Measurements from ENCODE around the gene ANKDD1B.

GRCh38 chr5:75677607-75678006 is 66.4 kb downstream of the ANKDD1B start:
- TF ChIP-seq CTCF (IDR thresholded peaks at IDR 0.05) (no peak), JUN (IDR thresholded peaks at IDR 0.05) (no peak), PHF8 (IDR thresholded peaks at IDR 0.05; ENCODE audit: borderline replicate concordance, low read depth) (no peak), KDM5A (IDR thresholded peaks at IDR 0.05) (no peak), RAD21 (conservative IDR thresholded peaks at IDR 0.05 in 1 of 2, IDR thresholded peaks at IDR 0.05 in 1 of 2) (no peak), RFX5 (IDR thresholded peaks at IDR 0.05) (no peak), MAX (IDR thresholded peaks at IDR 0.05) (no peak), CEBPB (IDR thresholded peaks at IDR 0.05) (no peak)
- TF ChIP-seq, protein P1, sequence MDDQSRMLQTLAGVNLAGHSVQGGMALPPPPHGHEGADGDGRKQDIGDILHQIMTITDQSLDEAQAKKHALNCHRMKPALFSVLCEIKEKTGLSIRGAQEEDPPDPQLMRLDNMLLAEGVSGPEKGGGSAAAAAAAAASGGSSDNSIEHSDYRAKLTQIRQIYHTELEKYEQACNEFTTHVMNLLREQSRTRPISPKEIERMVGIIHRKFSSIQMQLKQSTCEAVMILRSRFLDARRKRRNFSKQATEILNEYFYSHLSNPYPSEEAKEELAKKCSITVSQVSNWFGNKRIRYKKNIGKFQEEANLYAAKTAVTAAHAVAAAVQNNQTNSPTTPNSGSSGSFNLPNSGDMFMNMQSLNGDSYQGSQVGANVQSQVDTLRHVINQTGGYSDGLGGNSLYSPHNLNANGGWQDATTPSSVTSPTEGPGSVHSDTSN (IDR thresholded peaks at IDR 0.05): no peak
